Cardiac ventricle fibroblast (primary cell): ENCODE measurements around the gene ETFDH. TPM values are rescaled to one million over a fixed set of nuclear protein-coding genes. Genes with fewer than 3 reads are reported as not detected.

Source experiments
- total RNA-seq: library from RNA; depleted of rRNA; stranded (reverse); fragments of >200 nt; gene quantifications from 2 replicates; pipeline ENCODE4 v1.2.3, GENCODE V29; 2015

Gene ETFDH
- 20.2 and 31.4 TPM in 2 replicates for total RNA-seq

GRCh38 chr4:158671915-158672806, at the start of gene ETFDH:
Gene ETFDH (plus strand): TSS chr4:158672296. CDS start chr4:158672457, 161 bp downstream.

DNA sequence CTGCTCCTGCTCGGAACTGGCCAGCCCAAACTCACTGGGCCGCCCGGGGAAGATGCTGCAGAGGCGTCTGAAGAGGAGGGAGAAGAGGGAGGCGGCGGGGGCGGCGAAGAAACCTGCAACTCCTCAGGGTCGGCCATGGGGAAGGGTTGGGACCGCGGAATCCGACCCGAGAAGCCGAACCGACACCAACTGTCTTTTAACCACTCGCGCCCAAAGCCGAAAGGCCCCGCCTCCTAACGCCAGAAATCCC, 506 bp upstream of the ETFDH start, which contains the start of gene C4orf46:
TSS of gene C4orf46 (minus strand) at position 223 of the 250 bp plus-strand sequence. CDS start at position 137, 86 bp downstream.

DNA sequence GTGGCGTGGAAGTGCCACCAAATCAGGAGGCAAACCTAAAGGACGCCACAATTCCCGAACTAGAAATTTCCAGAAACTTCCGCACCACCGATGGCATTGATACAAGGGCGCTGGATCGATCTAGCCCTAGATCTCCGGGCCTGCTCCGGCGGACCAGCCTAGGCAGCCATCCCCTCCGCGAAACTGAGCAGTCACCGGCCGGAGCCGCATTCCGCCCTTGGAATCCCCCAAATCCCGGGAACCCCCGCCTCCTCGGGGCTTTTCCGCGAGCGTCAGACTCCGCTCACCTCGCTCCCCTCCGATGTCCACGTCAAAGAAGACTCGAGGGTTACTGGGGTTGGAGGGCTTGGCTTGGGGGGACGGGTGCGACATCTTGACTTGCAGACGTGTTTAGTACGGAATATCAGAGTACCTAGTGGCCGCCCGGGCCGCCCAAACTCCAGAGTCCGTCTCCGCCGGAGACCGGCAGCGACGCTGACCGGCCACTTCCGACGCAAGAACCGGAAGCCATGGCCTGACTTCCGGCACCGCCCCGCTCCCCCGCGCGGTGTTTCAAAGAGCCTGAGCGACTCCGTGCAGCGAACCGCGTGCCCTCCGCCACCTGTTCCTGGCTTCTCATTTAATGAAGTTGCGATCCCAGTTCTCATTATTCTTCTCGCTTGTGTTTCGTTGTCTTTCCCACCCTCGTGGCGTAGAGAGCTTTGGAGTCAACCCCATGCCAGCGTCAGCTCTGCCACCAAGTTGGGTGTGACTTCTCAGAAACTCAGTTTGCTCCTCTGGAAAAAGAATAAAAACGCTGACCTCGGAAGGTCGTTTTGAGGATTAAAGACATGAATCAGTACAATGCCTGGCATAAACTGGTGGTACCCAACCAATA, 51.1 kb downstream of the ETFDH start, which contains the start of gene PPID:
TSS of gene PPID (minus strand) at position 480 of the 877 bp plus-strand sequence. CDS start at position 372, 108 bp downstream.

Other genes starting within 250 kb of the ETFDH start
- 0.24 and 0.37 TPM in 2 replicates for gene RXFP1, start 150.4 kb upstream of the ETFDH start, total RNA-seq
- 4.6 and 10.6 TPM in 2 replicates for gene C4orf46, start 409 bp upstream of the ETFDH start, total RNA-seq
- 15.1 and 18.3 TPM in 2 replicates for gene PPID, start 51.1 kb downstream of the ETFDH start, total RNA-seq
- 12.1 and 21.8 TPM in 2 replicates for gene FNIP2, start 96.7 kb downstream of the ETFDH start, total RNA-seq